Left kidney (tissue), 1 donor: ENCODE data around the gene FANCL. TPM values are rescaled to one million over a fixed set of nuclear protein-coding genes. Genes with fewer than 3 reads are reported as not detected.

Experiments
- polyA plus RNA-seq: library from polyadenylated mRNA; unstranded; fragments of 120-200 nt; gene quantifications from one replicate; pipeline ENCODE4 v1.2.1, GENCODE V29; 2013; ENCODE audit not compliant: insufficient read length

Gene FANCL
- polyA plus RNA-seq, 1 donor = 68.9 TPM

Other genes starting within 250 kb of the FANCL start
- gene VRK2, start 194.5 kb downstream of the FANCL start, polyA plus RNA-seq = 28.2 TPM